HAP-1 (cell line): ENCODE measurements around the gene FSTL4.

Source experiments
- DNase-seq, 2 experiments: peaks; one replicate each; pipeline ENCODE4 v3.0.0-alpha.2; 2016 to 2020; ENCODE audit warnings: low spot score in 2 of 2
- H3K27me3 ChIP-seq: fragments of 250-450 bp; sonication (Bioruptor Pico); 2 replicates; pipeline ENCODE4 v1.5.1; 2020; ENCODE audit warnings: low read depth, mild to moderate bottlenecking, moderate library complexity
- H3K36me3 ChIP-seq: fragments of 250-450 bp; sonication (Bioruptor Pico); replicated peaks from 2 replicates; pipeline ENCODE4 v1.5.1; 2020; ENCODE audit warnings: mild to moderate bottlenecking
- H3K4me1 ChIP-seq: fragments of 250-450 bp; sonication (Bioruptor Pico); 2 replicates; pipeline ENCODE4 v1.5.1; 2020; ENCODE audit warnings: mild to moderate bottlenecking
- H3K4me3 ChIP-seq: fragments of 250-450 bp; sonication (Bioruptor Pico); 2 replicates; pipeline ENCODE4 v1.5.1; 2020; ENCODE audit warnings: mild to moderate bottlenecking, moderate library complexity
- H3K9me3 ChIP-seq: fragments of 250-450 bp; sonication (Bioruptor Pico); 2 replicates; pipeline ENCODE4 v1.5.1; 2020; ENCODE audit warnings: mild to moderate bottlenecking, moderate library complexity
- in situ Hi-C: fragments of 300-500 bp; cut with MboI; formaldehyde crosslinking; loops from 3 replicates; pipeline ENCODE4 v1.14.3; 2020; ENCODE audit warnings: low sequenced_read_pairs, inconsistent platforms, mixed read lengths

The FSTL4 gene

DNA sequence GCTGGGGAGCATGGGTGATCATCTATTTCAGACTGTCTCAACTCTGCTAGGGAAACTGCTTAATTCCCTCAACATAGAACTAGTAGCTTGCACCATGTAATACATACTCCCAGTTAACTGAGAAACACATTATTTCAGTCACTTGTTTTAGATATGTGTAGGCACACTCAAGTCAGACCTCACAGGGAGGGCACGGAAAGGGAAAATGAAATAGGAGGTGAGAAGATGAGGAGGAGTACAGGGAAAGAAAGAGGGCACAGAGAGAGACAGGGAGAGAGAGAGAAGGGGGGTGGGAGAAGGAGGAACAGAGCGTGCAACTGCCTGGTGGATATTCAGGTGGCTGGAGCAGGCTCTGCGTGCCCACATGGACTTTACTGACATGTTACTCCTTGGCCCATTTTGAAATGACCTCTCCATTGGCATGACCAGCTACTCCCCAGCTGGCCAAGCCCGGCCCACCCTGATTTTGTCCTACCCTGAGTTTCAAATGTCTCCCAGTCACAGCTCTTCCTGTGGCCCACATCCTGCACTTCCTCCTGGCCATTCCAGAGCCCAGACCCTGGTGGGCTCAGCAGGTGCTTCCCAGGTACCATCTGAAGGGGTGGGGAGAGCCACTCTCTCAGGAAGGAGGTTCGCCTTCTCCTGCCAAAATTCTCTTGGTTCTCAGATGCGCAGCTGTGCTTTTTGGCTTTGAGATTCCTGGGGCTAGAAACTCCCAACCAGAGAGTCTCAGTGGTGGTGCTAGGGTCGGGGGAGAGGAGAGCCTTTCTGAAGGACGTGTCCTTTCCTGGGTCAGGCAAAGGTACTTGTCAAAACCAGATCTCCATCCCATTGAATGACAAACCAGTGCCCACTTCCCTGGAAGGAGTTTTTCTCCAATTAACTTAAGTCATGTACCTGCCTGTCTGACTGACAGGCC, 229.4 kb downstream of the FSTL4 start:
- H3K36me3 ChIP-seq, result no peaks in the 10 kb centered on the region
- in situ Hi-C loops, result no loop called here
- DNase-seq, result no peak
- H3K27me3 ChIP-seq, result peaks cover 2% of the 10 kb centered on the region; the same call in 1 of the 2 replicates
- H3K9me3 ChIP-seq, result no peaks in the 10 kb centered on the region
- peaks cover 5% of the 10 kb centered on the region; the same call in 1 of the 2 replicates for H3K4me1 ChIP-seq
- no peak overlapping the region for H3K4me3 ChIP-seq

DNA sequence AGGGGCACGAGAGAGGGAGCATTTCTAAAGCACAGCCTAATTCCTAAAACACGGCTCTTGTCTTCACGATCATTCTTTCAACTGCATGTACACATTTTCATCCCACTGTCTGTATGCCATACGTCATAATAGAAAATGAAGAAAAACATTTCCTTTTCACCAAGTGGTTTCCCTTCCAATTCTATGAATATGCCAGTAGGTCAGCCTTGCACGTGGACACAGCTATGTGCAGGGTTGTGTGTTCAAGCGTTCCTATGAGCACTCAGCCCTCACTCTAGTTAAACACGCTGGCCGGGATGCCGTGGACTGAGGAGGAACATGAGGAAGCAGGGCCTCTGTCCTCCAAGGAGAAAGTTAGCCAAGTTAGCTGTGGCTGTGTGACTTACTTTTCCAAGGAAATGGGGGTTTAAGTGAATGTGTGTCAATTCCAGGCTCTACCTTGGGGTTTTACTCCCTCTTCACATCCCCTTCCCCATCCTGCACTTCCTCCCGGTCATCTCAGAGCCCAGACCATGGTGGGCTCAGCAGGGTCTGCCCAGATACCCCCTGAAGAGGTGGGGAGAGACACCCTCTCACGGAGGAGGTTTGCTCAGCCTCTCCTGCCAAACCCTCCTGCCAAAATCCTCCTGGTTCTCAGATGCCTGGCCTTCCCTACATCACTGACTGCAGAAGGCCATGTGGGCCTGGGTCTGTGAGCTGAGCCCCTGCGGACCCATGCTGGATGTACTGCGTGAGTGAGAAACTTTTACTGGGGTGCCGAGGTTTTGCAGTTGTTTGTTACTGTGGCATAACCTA, 230.6 kb downstream of the FSTL4 start:
- Histone ChIP-seq H3K27me3 (peaks cover 2% of the 10 kb centered on the region; the same call in 1 of the 2 replicates), H3K9me3 (no peaks in the 10 kb centered on the region), H3K4me1 (peaks cover 5% of the 10 kb centered on the region; the same call in 1 of the 2 replicates), H3K4me3 (no peak overlapping the region), H3K36me3 (no peaks in the 10 kb centered on the region)
- DNase-seq, result no peak
- in situ Hi-C loops, result no loop called here

DNA sequence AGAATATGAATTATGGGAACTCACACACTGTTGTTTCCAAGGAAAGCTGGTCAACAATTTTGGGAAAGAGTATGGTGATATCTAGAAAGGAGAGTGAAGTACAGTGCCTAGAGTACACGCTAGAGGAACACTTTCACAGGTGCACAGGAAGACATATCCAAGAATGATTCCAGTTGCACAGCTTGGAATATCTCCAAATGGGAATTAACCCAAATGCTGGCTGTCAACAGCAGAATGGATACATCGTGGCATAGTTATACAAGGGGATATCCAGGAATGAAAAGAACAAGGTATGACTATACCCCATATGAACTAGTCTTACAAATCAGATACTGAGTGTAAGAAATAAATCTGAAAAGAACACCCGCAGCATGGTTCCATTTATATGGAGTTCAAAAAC, 231.3 kb downstream of the FSTL4 start:
- DNase-seq, result no peak
- H3K36me3 ChIP-seq, result no peaks in the 10 kb centered on the region

DNA sequence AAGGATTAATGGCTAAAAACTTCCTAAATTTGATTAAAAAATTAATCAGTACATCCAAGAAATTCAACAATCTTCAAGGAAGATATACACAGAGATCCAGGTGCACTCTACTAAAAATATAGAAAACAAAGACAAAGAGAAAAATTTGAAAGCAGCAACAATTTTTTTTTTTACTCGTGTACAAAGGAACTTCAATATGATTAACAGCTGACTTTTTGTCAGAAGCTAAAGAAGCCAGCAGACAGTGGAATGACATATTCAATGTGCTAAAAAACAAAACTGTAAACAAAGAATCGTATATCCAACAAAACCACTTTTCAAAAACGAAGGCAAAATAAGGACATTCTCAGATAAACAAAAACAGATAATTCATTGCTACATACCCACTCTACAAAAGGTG, 234.6 kb downstream of the FSTL4 start:
- Histone ChIP-seq H3K9me3 (no peaks in the 10 kb centered on the region), H3K27me3 (peaks cover 2% of the 10 kb centered on the region; the same call in 1 of the 2 replicates), H3K4me3 (no peak overlapping the region), H3K4me1 (no peaks in the 10 kb centered on the region), H3K36me3 (no peaks in the 10 kb centered on the region)
- DNase-seq, result no peak
- in situ Hi-C loops, result no loop called here

More for the DNA sequence above, 231.3 kb downstream of the FSTL4 start:
- H3K9me3 ChIP-seq, result no peaks in the 10 kb centered on the region
- H3K27me3 ChIP-seq, result peaks cover 2% of the 10 kb centered on the region; the same call in 1 of the 2 replicates
- H3K4me1 ChIP-seq, result peaks cover 5% of the 10 kb centered on the region; the same call in 1 of the 2 replicates
- no peak overlapping the region for H3K4me3 ChIP-seq
- in situ Hi-C loops, result no loop called here

- in situ Hi-C loops, result no loop called here
- Histone ChIP-seq H3K27me3 (peaks cover 2% of the 10 kb centered on the region; the same call in 1 of the 2 replicates), H3K4me3 (no peak overlapping the region), H3K4me1 (no peaks in the 10 kb centered on the region), H3K9me3 (no peaks in the 10 kb centered on the region), H3K36me3 (no peaks in the 10 kb centered on the region)
- no peak for DNase-seq
These were observed 235.4 kb downstream of the FSTL4 start for GRCh38 chr5:133376986-133377385.

- in situ Hi-C loops, result no loop called here
- H3K36me3 ChIP-seq, result no peaks in the 10 kb centered on the region
- H3K4me3 ChIP-seq, result no peak overlapping the region
- no peaks in the 10 kb centered on the region for H3K4me1 ChIP-seq
- no peak for DNase-seq
- no peaks in the 10 kb centered on the region for H3K27me3 ChIP-seq
- no peaks in the 10 kb centered on the region for H3K9me3 ChIP-seq
These were observed 239.0 kb downstream of the FSTL4 start for GRCh38 chr5:133373121-133373870.

DNA sequence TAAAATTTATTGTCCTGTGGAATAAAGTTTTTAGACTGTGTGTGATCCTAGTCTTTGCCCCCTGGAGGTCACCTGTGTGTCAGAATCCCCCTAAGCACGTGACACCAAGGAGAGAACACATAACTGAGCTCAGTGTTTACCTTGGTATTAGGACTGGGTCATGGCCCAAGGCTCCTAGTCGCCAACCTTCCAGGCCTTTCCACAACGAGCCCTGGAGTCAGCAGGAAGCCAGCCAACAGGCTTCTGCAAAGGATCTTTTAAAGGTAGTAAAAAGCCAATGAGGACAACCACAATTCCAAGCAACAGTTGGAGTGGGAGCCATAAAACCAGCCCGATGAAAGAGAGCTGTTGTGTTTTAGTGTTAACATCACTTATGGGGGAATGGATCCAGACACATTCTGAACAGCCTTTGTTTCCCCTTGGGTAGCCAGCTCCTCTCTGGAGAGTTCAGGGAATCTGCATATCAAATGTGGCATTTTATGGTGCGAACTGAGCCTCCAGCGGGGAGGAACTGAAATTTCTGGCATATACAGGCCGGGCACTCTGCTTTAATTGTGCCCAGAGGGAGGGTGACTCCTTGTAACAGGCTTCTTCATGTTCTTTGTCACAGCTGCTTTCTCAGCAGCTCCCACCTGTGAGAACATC, 239.9 kb downstream of the FSTL4 start:
- H3K36me3 ChIP-seq, result no peaks in the 10 kb centered on the region
- in situ Hi-C loops, result no loop called here
- H3K4me3 ChIP-seq, result no peak overlapping the region
- no peaks in the 10 kb centered on the region for H3K27me3 ChIP-seq
- DNase-seq, result peak; percentile 6 to 32
- no peaks in the 10 kb centered on the region for H3K4me1 ChIP-seq
- no peaks in the 10 kb centered on the region for H3K9me3 ChIP-seq

- Histone ChIP-seq H3K27me3 (no peaks in the 10 kb centered on the region), H3K4me3 (no peak overlapping the region), H3K36me3 (no peaks in the 10 kb centered on the region), H3K9me3 (no peaks in the 10 kb centered on the region), H3K4me1 (no peaks in the 10 kb centered on the region)
- in situ Hi-C loops, result no loop called here
- DNase-seq, result no peak
These were observed 240.8 kb downstream of the FSTL4 start for GRCh38 chr5:133371371-133372155.

GRCh38 chr5:133370904-133371303, 241.4 kb downstream of the FSTL4 start:
- no peak for DNase-seq
- H3K36me3 ChIP-seq, result no peaks in the 10 kb centered on the region
- no peaks in the 10 kb centered on the region for H3K9me3 ChIP-seq
- no peaks in the 10 kb centered on the region for H3K4me1 ChIP-seq
- in situ Hi-C loops, result no loop called here
- no peak overlapping the region for H3K4me3 ChIP-seq
- no peaks in the 10 kb centered on the region for H3K27me3 ChIP-seq

- Histone ChIP-seq H3K27me3 (no peaks in the 10 kb centered on the region), H3K4me1 (no peaks in the 10 kb centered on the region), H3K36me3 (no peaks in the 10 kb centered on the region), H3K4me3 (no peak overlapping the region), H3K9me3 (no peaks in the 10 kb centered on the region)
- in situ Hi-C loops, result no loop called here
- DNase-seq, result no peak
These were observed 242.1 kb downstream of the FSTL4 start for GRCh38 chr5:133370036-133370831.

- in situ Hi-C loops, result no loop called here
These were observed 243.2 kb downstream of the FSTL4 start for GRCh38 chr5:133368916-133369783.

More at GRCh38 chr5:133368916-133369783, 243.2 kb downstream of the FSTL4 start:
- Histone ChIP-seq H3K36me3 (no peaks in the 10 kb centered on the region), H3K27me3 (no peaks in the 10 kb centered on the region), H3K9me3 (no peaks in the 10 kb centered on the region), H3K4me3 (no peak overlapping the region), H3K4me1 (no peaks in the 10 kb centered on the region)
- DNase-seq, result no peak
